BLaER1 (cell line): ENCODE results near the gene EPHB2.
"Not testable (repeated sequence)": the region's sequence is repeated elsewhere in the genome, so short reads cannot be mapped to it uniquely, and the experiment has no call there.

ENCODE experiments used
- H3K27ac ChIP-seq: shearing (Covaris generic); formaldehyde crosslinking; 2 replicates; pipeline ENCODE4 v1.8.1; 2022
- H3K27me3 ChIP-seq: shearing (Covaris generic); formaldehyde crosslinking; 2 replicates; pipeline ENCODE4 v1.8.1; 2022
- H3K36me3 ChIP-seq: shearing (Covaris generic); formaldehyde crosslinking; 2 replicates; pipeline ENCODE4 v1.8.1; 2022
- H3K4me1 ChIP-seq: shearing (Covaris generic); formaldehyde crosslinking; 2 replicates; pipeline ENCODE4 v1.8.1; 2022
- H3K4me2 ChIP-seq: shearing (Covaris generic); formaldehyde crosslinking; 2 replicates; pipeline ENCODE4 v1.8.1; 2022
- H3K4me3 ChIP-seq: shearing (Covaris generic); formaldehyde crosslinking; 2 replicates; pipeline ENCODE4 v1.8.1; 2022
- H3K9ac ChIP-seq: shearing (Covaris generic); formaldehyde crosslinking; 2 replicates; pipeline ENCODE4 v1.8.1; 2022
- H3K9me3 ChIP-seq: shearing (Covaris generic); formaldehyde crosslinking; 2 replicates; pipeline ENCODE4 v1.8.1; 2022
- H4K20me1 ChIP-seq: shearing (Covaris generic); formaldehyde crosslinking; 2 replicates; pipeline ENCODE4 v1.8.1; 2022
- Cebpa-rat ChIP-seq: shearing (Covaris generic); IDR thresholded peaks from 2 replicates; pipeline ENCODE4 v1.8.1; 2022

EPHB2 gene

DNA sequence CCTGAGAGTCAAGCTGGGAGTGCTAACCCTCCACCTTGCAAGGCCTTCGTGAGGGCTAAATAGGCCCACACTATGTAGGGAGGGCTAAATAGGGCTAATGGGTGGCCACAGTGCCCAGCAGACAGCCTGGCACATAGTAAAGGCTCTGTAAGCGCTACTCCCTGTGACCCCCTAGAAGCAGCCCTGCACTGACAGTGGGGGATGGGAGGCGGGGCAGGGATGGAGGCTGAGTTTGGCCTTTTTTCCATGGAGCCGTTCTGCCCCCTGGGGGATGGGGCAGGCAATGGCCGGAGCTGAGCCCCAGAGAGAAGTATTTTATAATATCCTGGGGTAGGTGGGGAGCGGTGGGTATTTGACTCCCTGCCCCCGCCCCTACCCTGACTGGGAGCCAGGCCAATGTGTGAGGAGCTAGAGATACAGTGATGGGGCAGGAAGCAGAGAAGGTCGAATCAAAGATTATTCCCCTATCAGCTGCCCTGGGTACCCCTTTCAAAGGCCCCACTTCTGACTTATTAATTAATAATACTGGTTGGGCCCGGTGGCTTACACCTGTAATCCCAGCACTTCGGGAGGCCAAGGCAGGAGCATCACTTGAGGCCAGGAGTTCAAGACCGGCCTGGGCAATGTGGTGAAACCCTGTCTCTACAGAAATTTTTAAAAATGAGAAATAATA lies 219.7 kb downstream of the EPHB2 start:
- TF ChIP-seq Cebpa-rat, result no peak
- Histone ChIP-seq H3K4me2 (no peak overlapping the region), H4K20me1 (no peaks in the 10 kb centered on the region), H3K9ac (no peak overlapping the region), H3K36me3 (no peaks in the 10 kb centered on the region), H3K4me1 (no peaks in the 10 kb centered on the region), H3K27me3 (no peaks in the 10 kb centered on the region), H3K4me3 (no peak overlapping the region), H3K9me3 (no peaks in the 10 kb centered on the region), H3K27ac (no peak overlapping the region)

- no peaks in the 10 kb centered on the region for H3K9me3 ChIP-seq
- H3K4me1 ChIP-seq, result no peaks in the 10 kb centered on the region
- H3K36me3 ChIP-seq, result no peaks in the 10 kb centered on the region
- no peaks in the 10 kb centered on the region for H3K27me3 ChIP-seq
- TF ChIP-seq Cebpa-rat, result no peak
- H3K4me2 ChIP-seq, result no peak overlapping the region
- no peak overlapping the region for H3K27ac ChIP-seq
- H4K20me1 ChIP-seq, result no peaks in the 10 kb centered on the region
- no peak overlapping the region for H3K9ac ChIP-seq
- H3K4me3 ChIP-seq, result no peak overlapping the region
Measured at GRCh38 chr1:22932803-22933470, 222.3 kb downstream of the EPHB2 start.

GRCh38 chr1:22935433-22935832 lies 224.8 kb downstream of the EPHB2 start:
- H3K9ac ChIP-seq, result no peak overlapping the region
- peaks cover 10% of the 10 kb centered on the region for H3K9me3 ChIP-seq
- no peak for TF ChIP-seq Cebpa-rat
- no peaks in the 10 kb centered on the region for H3K36me3 ChIP-seq
- H4K20me1 ChIP-seq, result no peaks in the 10 kb centered on the region
- no peak overlapping the region for H3K27ac ChIP-seq
- no peak overlapping the region for H3K4me2 ChIP-seq
- no peaks in the 10 kb centered on the region for H3K4me1 ChIP-seq
- H3K4me3 ChIP-seq, result no peak overlapping the region
- H3K27me3 ChIP-seq, result no peaks in the 10 kb centered on the region

- no peaks in the 10 kb centered on the region for H3K4me1 ChIP-seq
- no peak overlapping the region for H3K9ac ChIP-seq
- no peaks in the 10 kb centered on the region for H3K27me3 ChIP-seq
- no peaks in the 10 kb centered on the region for H3K36me3 ChIP-seq
- no peaks in the 10 kb centered on the region for H4K20me1 ChIP-seq
- H3K4me3 ChIP-seq, result no peak overlapping the region
- H3K9me3 ChIP-seq, result peaks cover 21% of the 10 kb centered on the region
- no peak for TF ChIP-seq Cebpa-rat
- H3K4me2 ChIP-seq, result no peak overlapping the region
- H3K27ac ChIP-seq, result no peak overlapping the region
Measured at GRCh38 chr1:22936681-22937080, 226.0 kb downstream of the EPHB2 start.

- TF ChIP-seq Cebpa-rat, result no peak
- no peak overlapping the region for H3K9ac ChIP-seq
- no peak overlapping the region for H3K27ac ChIP-seq
- H3K4me3 ChIP-seq, result no peak overlapping the region
- H3K4me1 ChIP-seq, result 0 out of 2 replicates have a peak, but pooled peaks cover 7% of the 10 kb centered on the region
- peaks cover 28% of the 10 kb centered on the region for H3K9me3 ChIP-seq
- H3K4me2 ChIP-seq, result no peak overlapping the region
- no peaks in the 10 kb centered on the region for H3K27me3 ChIP-seq
- H4K20me1 ChIP-seq, result no peaks in the 10 kb centered on the region
- no peaks in the 10 kb centered on the region for H3K36me3 ChIP-seq
Measured at GRCh38 chr1:22941257-22941656, 230.6 kb downstream of the EPHB2 start.

DNA sequence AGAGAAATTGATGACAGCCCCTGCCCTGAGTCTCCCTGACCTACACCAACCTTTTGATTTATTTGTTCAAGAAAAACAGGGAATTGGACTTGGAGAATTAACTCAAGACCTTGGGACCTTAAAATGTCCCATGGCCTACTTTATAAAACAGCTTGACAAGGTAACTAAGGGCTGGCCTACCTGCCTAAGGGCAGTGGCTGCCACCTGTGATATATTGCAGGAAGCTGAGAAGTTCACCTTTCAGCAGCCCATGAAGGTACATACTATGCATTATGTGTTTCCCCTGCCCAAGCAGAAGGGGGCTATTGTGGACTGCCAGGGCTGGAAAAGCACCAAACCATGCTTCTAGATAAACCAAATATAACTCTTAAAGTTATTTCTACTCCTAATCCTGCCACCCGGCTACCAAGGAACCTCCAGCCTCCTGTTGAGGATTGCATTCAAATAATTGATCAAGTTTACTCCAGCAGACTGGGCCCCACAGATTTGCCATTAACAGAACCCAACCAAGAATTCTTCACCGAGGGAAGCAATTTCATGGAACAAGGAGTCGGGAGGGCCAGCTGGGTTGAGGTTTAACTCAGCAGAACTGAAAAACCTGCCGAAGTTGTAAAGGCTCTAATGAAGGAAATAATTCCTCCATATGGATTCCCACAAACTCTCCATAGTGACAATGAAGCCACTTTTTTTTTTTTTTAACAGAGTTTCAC lies 233.9 kb downstream of the EPHB2 start:
- no peak for TF ChIP-seq Cebpa-rat
- H4K20me1 ChIP-seq, result no peaks in the 10 kb centered on the region
- 0 out of 2 replicates have a peak, but pooled peaks cover 7% of the 10 kb centered on the region for H3K4me1 ChIP-seq
- H3K9me3 ChIP-seq, result peaks cover 27% of the 10 kb centered on the region
- no peak overlapping the region for H3K4me2 ChIP-seq
- H3K27me3 ChIP-seq, result no peaks in the 10 kb centered on the region
- H3K27ac ChIP-seq, result no peak overlapping the region
- H3K9ac ChIP-seq, result no peak overlapping the region
- H3K36me3 ChIP-seq, result no peaks in the 10 kb centered on the region
- no peak overlapping the region for H3K4me3 ChIP-seq

- not testable (repeated sequence) for H3K9ac ChIP-seq, H3K4me2 ChIP-seq, H3K4me1 ChIP-seq, H3K27me3 ChIP-seq, H4K20me1 ChIP-seq, H3K4me3 ChIP-seq, H3K27ac ChIP-seq, H3K36me3 ChIP-seq
- H3K9me3 ChIP-seq, result peaks cover 20% of the 10 kb centered on the region
Measured at GRCh38 chr1:22945171-22945570, 234.5 kb downstream of the EPHB2 start.

GRCh38 chr1:22949822-22950331 lies 239.2 kb downstream of the EPHB2 start:
- Histone ChIP-seq H3K4me1 (0 out of 2 replicates have a peak, but pooled peaks cover 3% of the 10 kb centered on the region), H3K27ac (no peak overlapping the region), H3K36me3 (no peaks in the 10 kb centered on the region), H3K4me2 (no peak overlapping the region), H3K4me3 (no peak overlapping the region), H3K9ac (no peak overlapping the region), H3K27me3 (no peaks in the 10 kb centered on the region), H4K20me1 (no peaks in the 10 kb centered on the region), H3K9me3 (no peaks in the 10 kb centered on the region)
- TF ChIP-seq Cebpa-rat, result no peak

- no peak overlapping the region for H3K4me3 ChIP-seq
- no peak for TF ChIP-seq Cebpa-rat
- H3K27ac ChIP-seq, result no peak overlapping the region
- H3K9me3 ChIP-seq, result no peaks in the 10 kb centered on the region
- no peaks in the 10 kb centered on the region for H3K27me3 ChIP-seq
- H4K20me1 ChIP-seq, result no peaks in the 10 kb centered on the region
- no peak overlapping the region for H3K4me2 ChIP-seq
- no peaks in the 10 kb centered on the region for H3K4me1 ChIP-seq
- H3K36me3 ChIP-seq, result no peaks in the 10 kb centered on the region
- H3K9ac ChIP-seq, result no peak overlapping the region
Measured at GRCh38 chr1:22951796-22952195, 241.2 kb downstream of the EPHB2 start.

DNA sequence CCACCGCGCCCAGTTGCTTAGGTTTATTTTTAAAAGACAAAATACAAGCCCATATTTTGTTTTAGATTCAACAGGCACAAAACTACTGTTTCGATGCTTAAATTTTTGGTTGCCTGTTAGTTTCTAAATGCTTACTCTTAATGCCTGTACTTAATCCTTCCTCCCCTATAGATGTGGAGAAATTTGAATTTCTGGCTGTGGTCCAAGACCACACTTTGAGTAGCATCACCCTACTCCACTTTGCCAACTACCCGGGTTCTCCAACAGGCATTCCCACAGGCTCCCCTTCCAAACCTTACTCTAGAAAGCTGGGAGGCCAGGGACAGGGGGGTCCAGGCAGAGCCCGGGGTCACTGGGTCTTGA lies 242.0 kb downstream of the EPHB2 start:
- Histone ChIP-seq H3K4me1 (no peaks in the 10 kb centered on the region), H3K4me2 (no peak overlapping the region), H3K9ac (no peak overlapping the region), H3K36me3 (no peaks in the 10 kb centered on the region), H4K20me1 (no peaks in the 10 kb centered on the region), H3K9me3 (no peaks in the 10 kb centered on the region), H3K27ac (no peak overlapping the region), H3K27me3 (no peaks in the 10 kb centered on the region), H3K4me3 (no peak overlapping the region)
- TF ChIP-seq Cebpa-rat, result no peak
